PFSK-1 (cell line): ENCODE results near the gene FAM53B.

Source experiments
- FOXP2 ChIP-seq: optimal IDR thresholded peaks from 2 replicates; pipeline ENCODE3; 2011; ENCODE audit warnings: borderline replicate concordance, control low read depth, inconsistent platforms; ENCODE audit not compliant: insufficient read depth; ENCODE audit errors: extremely low read length, extremely low read depth
- POLR2AphosphoS5 ChIP-seq: IDR thresholded peaks from 2 replicates; pipeline ENCODE4 v1.6.1; 2012; ENCODE audit warnings: low read depth, mild to moderate bottlenecking, control low read depth, low read length, moderate library complexity
- REST ChIP-seq, 2 experiments: IDR thresholded peaks; 2 replicates each; pipeline versions ENCODE4 v1.6.1 to v1.8.0; 2011 to 2012; ENCODE audit warnings: low read depth in 2 of 2, low read length in 2 of 2, control low read depth in 1 of 2, inconsistent platforms in 1 of 2, mild to moderate bottlenecking in 1 of 2, moderate library complexity in 1 of 2; ENCODE audit not compliant: insufficient read depth in 1 of 2
- SIN3A ChIP-seq: IDR thresholded peaks from 2 replicates; pipeline ENCODE4 v1.6.1; 2012; ENCODE audit warnings: mild to moderate bottlenecking, low read length, moderate library complexity, borderline replicate concordance; ENCODE audit not compliant: insufficient read depth
- TAF1 ChIP-seq: IDR thresholded peaks from 2 replicates; pipeline ENCODE4 v1.6.1; 2012; ENCODE audit warnings: low read length, control low read depth, borderline replicate concordance; ENCODE audit not compliant: insufficient read depth

FAM53B gene

GRCh38 chr10:124598196-124598595 lies 146.0 kb downstream of the FAM53B start:
- TF ChIP-seq SIN3A: no peak
- no peak for TF ChIP-seq REST (IDR thresholded peaks at IDR 0.05; ENCODE audit: insufficient read depth in 1 of 2, low read depth in 2 of 2, low read length in 2 of 2)
- TF ChIP-seq POLR2AphosphoS5: no peak
- TF ChIP-seq TAF1: no peak
- TF ChIP-seq FOXP2: no peak

GRCh38 chr10:124597846-124598165 lies 146.4 kb downstream of the FAM53B start:
- TF ChIP-seq REST (IDR thresholded peaks at IDR 0.05; ENCODE audit: insufficient read depth in 1 of 2, low read depth in 2 of 2, low read length in 2 of 2) (no peak), SIN3A (no peak), TAF1 (no peak), POLR2AphosphoS5 (no peak), FOXP2 (no peak)

- TF ChIP-seq FOXP2: no peak
- no peak for TF ChIP-seq TAF1
- TF ChIP-seq POLR2AphosphoS5: no peak
- TF ChIP-seq SIN3A: no peak
Measured at GRCh38 chr10:124596962-124597845, 147.0 kb downstream of the FAM53B start.

GRCh38 chr10:124596116-124596785 lies 147.9 kb downstream of the FAM53B start:
- TF ChIP-seq FOXP2 (no peak), TAF1 (no peak), POLR2AphosphoS5 (no peak), SIN3A (no peak), REST (IDR thresholded peaks at IDR 0.05; ENCODE audit: insufficient read depth in 1 of 2, low read depth in 2 of 2, low read length in 2 of 2) (no peak)

- TF ChIP-seq POLR2AphosphoS5 (no peak), TAF1 (no peak), FOXP2 (no peak), REST (IDR thresholded peaks at IDR 0.05; ENCODE audit: insufficient read depth in 1 of 2, low read depth in 2 of 2, low read length in 2 of 2) (no peak), SIN3A (no peak)
Measured at GRCh38 chr10:124595143-124595883, 148.9 kb downstream of the FAM53B start.
